Suprapubic skin (tissue), 4 donors: ENCODE results near the gene DYNLRB1.

ENCODE experiments used
- CTCF ChIP-seq, 2 donors: fragments of 200-600 bp in 1 of 2; fragments of 450-650 bp in 1 of 2; sonication (generic) in 1 of 2; IDR thresholded peaks; one replicate each; pipeline ENCODE4 v1.5.1; 2016 to 2019; ENCODE audit warnings: antibody characterized with exemption in 2 of 2, mild to moderate bottlenecking in 1 of 2, moderate library complexity in 1 of 2
- POLR2A ChIP-seq, 2 donors: fragments of 450-650 bp; IDR thresholded peaks; one replicate each; pipeline ENCODE4 v1.6.1; 2017; ENCODE audit warnings: antibody characterized with exemption in 2 of 2, mild to moderate bottlenecking in 2 of 2, moderate library complexity in 2 of 2
- POLR2AphosphoS5 ChIP-seq, 3 donors: sonication (generic); formaldehyde crosslinking; IDR thresholded peaks; one replicate each; pipeline ENCODE4 v1.6.1; 2017; ENCODE audit warnings: antibody characterized with exemption in 3 of 3

DNA sequence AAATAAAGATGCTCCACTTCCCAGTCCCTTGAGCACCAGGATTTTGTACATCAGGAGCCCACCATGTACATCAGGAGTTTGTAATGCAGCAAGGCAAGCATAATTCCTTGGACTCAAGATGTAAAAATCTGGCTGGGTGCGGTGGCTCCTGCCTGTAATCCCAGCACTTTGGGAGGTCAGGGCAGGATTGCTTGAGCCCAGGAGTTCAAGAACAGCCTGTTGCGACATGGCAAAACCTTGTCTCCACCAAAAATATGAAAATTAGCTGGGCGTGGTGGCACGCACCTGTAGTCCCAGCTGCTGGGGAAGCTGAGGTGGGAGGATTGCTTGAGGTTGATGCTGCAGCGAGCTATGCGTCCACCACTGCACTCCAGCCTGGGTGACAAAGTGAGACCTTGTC lies 26.2 kb downstream of the DYNLRB1 start:
- TF ChIP-seq CTCF (IDR thresholded peaks at IDR 0.05) (no peak), POLR2A (IDR thresholded peaks at IDR 0.05) (no peak), POLR2AphosphoS5 (IDR thresholded peaks at IDR 0.05) (no peak)
